ENCODE results near the gene CTSE.

The CTSE gene

GRCh38 chr1:205978676-205979075 lies 45.0 kb downstream of the CTSE start:
- Histone ChIP-seq H3K36me3 (ENCODE audit: control insufficient read depth, insufficient read depth, low read length) (no peaks in the 10 kb centered on the region), H3K4me3 (ENCODE audit: extremely low read depth, insufficient read depth, low read length, poor library complexity, severe bottlenecking) (no peak overlapping the region), H3K4me1 (ENCODE audit: control insufficient read depth, insufficient read depth, low read length, poor library complexity, severe bottlenecking) (peaks cover 14% of the 10 kb centered on the region), H3K27ac (ENCODE audit: low read depth, low read length, severe bottlenecking) (no peak overlapping the region), H3K9me3 (ENCODE audit: control insufficient read depth, low read length) (no peaks in the 10 kb centered on the region)
- WGBS, 2 experiments (ENCODE audit: insufficient coverage in 2 of 2), result 79 to 81% methylated on average over 3 to 6 of the region's 7 CpGs

- Histone ChIP-seq H3K27ac (ENCODE audit: low read depth, low read length, severe bottlenecking) (no peak overlapping the region), H3K4me1 (ENCODE audit: control insufficient read depth, insufficient read depth, low read length, poor library complexity, severe bottlenecking) (peaks cover 14% of the 10 kb centered on the region), H3K36me3 (ENCODE audit: control insufficient read depth, insufficient read depth, low read length) (no peaks in the 10 kb centered on the region), H3K4me3 (ENCODE audit: extremely low read depth, insufficient read depth, low read length, poor library complexity, severe bottlenecking) (no peak overlapping the region), H3K9me3 (ENCODE audit: control insufficient read depth, low read length) (no peaks in the 10 kb centered on the region)
- WGBS, 2 experiments (ENCODE audit: insufficient coverage in 2 of 2), result 92 to 100% methylated on average over 2 of the region's 2 CpGs
These were observed 46.2 kb downstream of the CTSE start for GRCh38 chr1:205977402-205978014.

GRCh38 chr1:205976708-205977401 lies 46.8 kb downstream of the CTSE start:
- Histone ChIP-seq H3K36me3 (ENCODE audit: control insufficient read depth, insufficient read depth, low read length) (no peaks in the 10 kb centered on the region), H3K4me3 (ENCODE audit: extremely low read depth, insufficient read depth, low read length, poor library complexity, severe bottlenecking) (no peak overlapping the region), H3K9me3 (ENCODE audit: control insufficient read depth, low read length) (no peaks in the 10 kb centered on the region), H3K4me1 (ENCODE audit: control insufficient read depth, insufficient read depth, low read length, poor library complexity, severe bottlenecking) (peaks cover 14% of the 10 kb centered on the region), H3K27ac (ENCODE audit: low read depth, low read length, severe bottlenecking) (peak overlapping the region; percentile 12)
- 45 to 76% methylated on average over 6 to 7 of the region's 8 CpGs for WGBS, 2 experiments (ENCODE audit: insufficient coverage in 2 of 2)

GRCh38 chr1:205976036-205976435 lies 47.7 kb downstream of the CTSE start:
- Histone ChIP-seq H3K4me3 (ENCODE audit: extremely low read depth, insufficient read depth, low read length, poor library complexity, severe bottlenecking) (no peak overlapping the region), H3K9me3 (ENCODE audit: control insufficient read depth, low read length) (no peaks in the 10 kb centered on the region), H3K27ac (ENCODE audit: low read depth, low read length, severe bottlenecking) (no peak overlapping the region), H3K36me3 (ENCODE audit: control insufficient read depth, insufficient read depth, low read length) (no peaks in the 10 kb centered on the region), H3K4me1 (ENCODE audit: control insufficient read depth, insufficient read depth, low read length, poor library complexity, severe bottlenecking) (peaks cover 14% of the 10 kb centered on the region)
- 86 to 93% methylated on average over 1 to 2 of the region's 4 CpGs for WGBS, 2 experiments (ENCODE audit: insufficient coverage in 2 of 2)

- Histone ChIP-seq H3K4me1 (ENCODE audit: control insufficient read depth, insufficient read depth, low read length, poor library complexity, severe bottlenecking) (peaks cover 14% of the 10 kb centered on the region), H3K27ac (ENCODE audit: low read depth, low read length, severe bottlenecking) (no peak overlapping the region), H3K9me3 (ENCODE audit: control insufficient read depth, low read length) (no peaks in the 10 kb centered on the region), H3K4me3 (ENCODE audit: extremely low read depth, insufficient read depth, low read length, poor library complexity, severe bottlenecking) (no peak overlapping the region), H3K36me3 (ENCODE audit: control insufficient read depth, insufficient read depth, low read length) (no peaks in the 10 kb centered on the region)
- WGBS, 2 experiments (ENCODE audit: insufficient coverage in 2 of 2), result 88 to 93% methylated on average over 8 to 15 of the region's 15 CpGs
These were observed 48.2 kb downstream of the CTSE start for GRCh38 chr1:205975387-205975998.

- H3K4me3 ChIP-seq (ENCODE audit: extremely low read depth, insufficient read depth, low read length, poor library complexity, severe bottlenecking), result no peak overlapping the region
- 81 to 92% methylated on average over 3 of the region's 3 CpGs for WGBS, 2 experiments (ENCODE audit: insufficient coverage in 2 of 2)
- no peaks in the 10 kb centered on the region for H3K36me3 ChIP-seq (ENCODE audit: control insufficient read depth, insufficient read depth, low read length)
- no peaks in the 10 kb centered on the region for H3K9me3 ChIP-seq (ENCODE audit: control insufficient read depth, low read length)
- H3K4me1 ChIP-seq (ENCODE audit: control insufficient read depth, insufficient read depth, low read length, poor library complexity, severe bottlenecking), result peaks cover 14% of the 10 kb centered on the region
- no peak overlapping the region for H3K27ac ChIP-seq (ENCODE audit: low read depth, low read length, severe bottlenecking)
These were observed 49.0 kb downstream of the CTSE start for GRCh38 chr1:205974712-205975111.

- H3K4me1 ChIP-seq (ENCODE audit: control insufficient read depth, insufficient read depth, low read length, poor library complexity, severe bottlenecking), result peaks cover 14% of the 10 kb centered on the region
- no peaks in the 10 kb centered on the region for H3K36me3 ChIP-seq (ENCODE audit: control insufficient read depth, insufficient read depth, low read length)
- no peak overlapping the region for H3K4me3 ChIP-seq (ENCODE audit: extremely low read depth, insufficient read depth, low read length, poor library complexity, severe bottlenecking)
- no peaks in the 10 kb centered on the region for H3K9me3 ChIP-seq (ENCODE audit: control insufficient read depth, low read length)
- no peak overlapping the region for H3K27ac ChIP-seq (ENCODE audit: low read depth, low read length, severe bottlenecking)
- 84 to 90% methylated on average over 7 to 8 of the region's 8 CpGs for WGBS, 2 experiments (ENCODE audit: insufficient coverage in 2 of 2)
These were observed 50.1 kb downstream of the CTSE start for GRCh38 chr1:205973377-205974232.

GRCh38 chr1:205972491-205973168 lies 51.1 kb downstream of the CTSE start:
- Histone ChIP-seq H3K36me3 (ENCODE audit: control insufficient read depth, insufficient read depth, low read length) (no peaks in the 10 kb centered on the region), H3K4me3 (ENCODE audit: extremely low read depth, insufficient read depth, low read length, poor library complexity, severe bottlenecking) (no peak overlapping the region), H3K4me1 (ENCODE audit: control insufficient read depth, insufficient read depth, low read length, poor library complexity, severe bottlenecking) (peaks cover 14% of the 10 kb centered on the region), H3K9me3 (ENCODE audit: control insufficient read depth, low read length) (no peaks in the 10 kb centered on the region), H3K27ac (ENCODE audit: low read depth, low read length, severe bottlenecking) (no peak overlapping the region)
- WGBS, 2 experiments (ENCODE audit: insufficient coverage in 2 of 2), result 77 to 79% methylated on average over 7 to 11 of the region's 11 CpGs

DNA sequence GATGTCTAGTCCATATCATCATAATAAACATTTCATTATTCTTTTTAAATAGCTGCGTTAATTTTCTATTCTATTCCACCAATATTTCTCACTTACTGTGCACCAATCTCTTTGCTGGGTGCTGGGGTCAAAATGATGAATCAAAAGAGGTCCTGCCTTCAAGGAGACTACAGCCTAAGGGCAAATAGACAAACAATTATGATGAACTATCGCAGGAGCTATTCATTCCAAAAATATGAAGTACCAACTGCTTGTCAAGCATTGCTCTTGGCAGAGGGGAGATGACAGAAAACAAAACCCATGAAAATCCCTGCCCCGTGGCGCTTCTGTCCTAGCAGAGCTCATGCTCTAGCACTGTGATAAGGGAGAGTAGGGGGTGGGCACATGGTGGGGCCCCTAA lies 51.6 kb downstream of the CTSE start:
- Histone ChIP-seq H3K27ac (ENCODE audit: low read depth, low read length, severe bottlenecking) (no peak overlapping the region), H3K4me1 (ENCODE audit: control insufficient read depth, insufficient read depth, low read length, poor library complexity, severe bottlenecking) (peaks cover 12% of the 10 kb centered on the region)
- 85 to 100% methylated on average over 3 of the region's 4 CpGs for WGBS, 2 experiments (ENCODE audit: insufficient coverage in 2 of 2)

GRCh38 chr1:205971082-205971481 lies 52.6 kb downstream of the CTSE start:
- 90 to 91% methylated on average over 4 of the region's 4 CpGs for WGBS, 2 experiments (ENCODE audit: insufficient coverage in 2 of 2)
- H3K9me3 ChIP-seq (ENCODE audit: control insufficient read depth, low read length), result no peaks in the 10 kb centered on the region
- no peak overlapping the region for H3K4me3 ChIP-seq (ENCODE audit: extremely low read depth, insufficient read depth, low read length, poor library complexity, severe bottlenecking)
- no peaks in the 10 kb centered on the region for H3K36me3 ChIP-seq (ENCODE audit: control insufficient read depth, insufficient read depth, low read length)
- no peak overlapping the region for H3K27ac ChIP-seq (ENCODE audit: low read depth, low read length, severe bottlenecking)
- peaks cover 2% of the 10 kb centered on the region for H3K4me1 ChIP-seq (ENCODE audit: control insufficient read depth, insufficient read depth, low read length, poor library complexity, severe bottlenecking)

More for the DNA sequence above, 51.6 kb downstream of the CTSE start:
- Histone ChIP-seq H3K4me3 (ENCODE audit: extremely low read depth, insufficient read depth, low read length, poor library complexity, severe bottlenecking) (no peak overlapping the region), H3K36me3 (ENCODE audit: control insufficient read depth, insufficient read depth, low read length) (no peaks in the 10 kb centered on the region), H3K9me3 (ENCODE audit: control insufficient read depth, low read length) (no peaks in the 10 kb centered on the region)
